OCI-LY7 (cell line): Measurements from ENCODE around the gene TSPYL1. TPM values are rescaled to one million over a fixed set of nuclear protein-coding genes. Genes with fewer than 3 reads are reported as not detected.

ENCODE experiments used
- BruUV-seq: library from RNA; stranded (reverse); fragments of 400-500 nt; replicated peaks from 2 replicates; lab custom pipeline; 2021; lab: Mats Ljungman, UMichigan
- CTCF ChIA-PET: fragments of 300-600 bp; sonication (Branson Sonifier 250); formaldehyde crosslinking; loops from one replicate; lab custom pipeline; 2022; ENCODE audit warnings: antibody characterized with exemption; ENCODE audit not compliant: unreplicated experiment; lab: Charles Lee
- POLR2A ChIA-PET: fragments of 300-600 bp; sonication (Branson Sonifier 250); formaldehyde crosslinking; loops from one replicate; lab custom pipeline; 2022; ENCODE audit warnings: antibody characterized with exemption; lab: Charles Lee
- DNase-seq: peaks from one replicate; pipeline ENCODE4 v3.0.0-alpha.2; 2015; ENCODE audit warnings: low spot score
- H2AFZ ChIP-seq: fragments of 200-600 bp; sonication (generic), shearing (Covaris generic); 2 replicates; pipeline ENCODE4 v1.6.1; 2014; ENCODE audit warnings: mild to moderate bottlenecking, antibody characterized with exemption, low read length, moderate library complexity
- H3K27ac ChIP-seq: fragments of 200-600 bp; sonication (generic); 2 replicates; pipeline ENCODE4 v1.5.1; 2014; ENCODE audit warnings: mixed run types, low read depth, mild to moderate bottlenecking, moderate library complexity, low read length, inconsistent platforms; ENCODE audit not compliant: poor library complexity, severe bottlenecking
- H3K36me3 ChIP-seq: fragments of 200-600 bp; sonication (generic); 2 replicates; pipeline ENCODE4 v1.6.1; 2014; ENCODE audit warnings: mild to moderate bottlenecking, antibody characterized with exemption, low read length, moderate library complexity, mixed read lengths; ENCODE audit not compliant: insufficient read depth
- H3K4me1 ChIP-seq: fragments of 200-600 bp; sonication (generic); 2 replicates; pipeline ENCODE4 v1.5.1; 2014; ENCODE audit warnings: mild to moderate bottlenecking, low read length; ENCODE audit not compliant: insufficient read depth, poor library complexity, severe bottlenecking
- H3K4me2 ChIP-seq: fragments of 200-600 bp; sonication (generic); 2 replicates; pipeline ENCODE4 v1.6.1; 2014; ENCODE audit warnings: mild to moderate bottlenecking, low read length
- H3K4me3 ChIP-seq: fragments of 200-600 bp; sonication (generic); 2 replicates; pipeline ENCODE4 v1.5.1; 2014; ENCODE audit warnings: mild to moderate bottlenecking, low read depth, low read length; ENCODE audit not compliant: poor library complexity, severe bottlenecking
- H3K79me2 ChIP-seq: fragments of 200-600 bp; sonication (generic); 2 replicates; pipeline ENCODE4 v1.6.1; 2016; ENCODE audit warnings: low read depth, mild to moderate bottlenecking, low read length, moderate library complexity, mixed read lengths; ENCODE audit not compliant: insufficient read depth
- H3K9me2 ChIP-seq: fragments of 200-600 bp; sonication (generic); 2 replicates; pipeline ENCODE4 v1.6.1; 2016; ENCODE audit warnings: mild to moderate bottlenecking, low read length, mixed read lengths; ENCODE audit not compliant: insufficient read depth
- H3K9me3 ChIP-seq: fragments of 200-600 bp; sonication (generic); 2 replicates; pipeline ENCODE4 v1.6.1; 2014; ENCODE audit warnings: mild to moderate bottlenecking, mixed run types, low read length, mixed read lengths
- H4K20me1 ChIP-seq: fragments of 200-600 bp; sonication (generic); 2 replicates; pipeline ENCODE4 v1.6.1; 2014; ENCODE audit warnings: mild to moderate bottlenecking, antibody characterized with exemption, low read length, moderate library complexity, mixed read lengths; ENCODE audit not compliant: insufficient read depth
- CTCF ChIP-seq: fragments of 200-600 bp; sonication (generic); conservative IDR thresholded peaks from 2 replicates; pipeline ENCODE4 v1.5.1; 2014; ENCODE audit warnings: mild to moderate bottlenecking, antibody characterized with exemption, low read length, moderate library complexity, mixed read lengths
- EZH2phosphoT487 ChIP-seq: fragments of 200-600 bp; sonication (generic); IDR thresholded peaks from 2 replicates; pipeline ENCODE4 v1.6.1; 2018; ENCODE audit warnings: low read depth, borderline replicate concordance, mild to moderate bottlenecking, mixed run types, antibody characterized with exemption, low read length, moderate library complexity, mixed read lengths
- intact Hi-C: fragments of 100-400 bp; cut with micrococcal nuclease; formaldehyde crosslinking; loops from one replicate; pipeline ENCODE4 v1.10.0; 2022; ENCODE audit not compliant: unreplicated experiment
- total RNA-seq, 2 experiments: library from RNA; depleted of rRNA in 1 of 2; stranded (reverse); fragments of >200 nt in 1 of 2; shearing (Covaris generic) in 1 of 2; gene quantifications; 2 replicates each; pipeline ENCODE4 v1.2.3, GENCODE V29; 2014 to 2022

TSPYL1 gene
- total RNA-seq, 2 experiments from 2014 or later = 32.8 to 50.3 TPM

GRCh38 chr6:116290799-116291198 is 11.1 kb upstream of the TSPYL1 start:
- no TSS peak for BruUV-seq
- TF ChIP-seq EZH2phosphoT487 = no peak
- no peak for TF ChIP-seq CTCF
- CTCF ChIA-PET = interaction anchor here (1.4 kb wide), 1 partner anchor 24 kb away, joined by 3 read pairs; no protein-coding TSS in a partner anchor

DNA sequence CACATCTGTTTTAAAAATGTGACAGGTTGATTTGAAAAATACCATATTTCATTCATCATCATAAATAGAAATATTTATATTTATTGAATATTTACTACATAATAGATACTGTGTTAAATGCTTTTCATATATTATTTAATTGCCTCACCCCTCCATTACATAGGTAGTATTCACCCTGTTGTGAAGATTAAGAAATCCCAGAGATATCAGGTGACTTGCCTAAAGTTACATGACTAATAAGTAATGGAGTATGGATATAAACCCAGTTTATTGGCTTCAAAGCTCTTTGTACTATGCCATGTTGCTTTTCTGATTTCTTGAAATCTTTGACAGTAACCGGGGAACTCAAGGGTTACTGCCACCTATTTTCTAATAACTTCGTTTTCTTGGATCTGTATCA is 10.1 kb upstream of the TSPYL1 start:
- BruUV-seq = no TSS peak

More at GRCh38 chr6:116290799-116291198, 11.1 kb upstream of the TSPYL1 start:
- no peaks in the 10 kb centered on the region for H3K9me3 ChIP-seq
- H3K4me2 ChIP-seq = no peak overlapping the region
- H3K9me2 ChIP-seq = no peaks in the 10 kb centered on the region
- no peaks in the 10 kb centered on the region for H3K36me3 ChIP-seq
- POLR2A ChIA-PET = interaction anchor here (0.7 to 1.3 kb wide), 2 partner anchors 10 to 173 kb away, joined by 3 to 4 read pairs; no protein-coding TSS in a partner anchor
- H3K27ac ChIP-seq = no peak overlapping the region
- no peaks in the 10 kb centered on the region for H3K79me2 ChIP-seq
- no peak overlapping the region for H3K4me3 ChIP-seq
- no peak for DNase-seq
- H2AFZ ChIP-seq = no peak overlapping the region
- H4K20me1 ChIP-seq = no peaks in the 10 kb centered on the region; the same call in 1 of the 2 replicates
- intact Hi-C loops = no loop called here
- H3K4me1 ChIP-seq = no peaks in the 10 kb centered on the region

More for the DNA sequence above, 10.1 kb upstream of the TSPYL1 start:
- Histone ChIP-seq H3K4me1 (no peaks in the 10 kb centered on the region), H3K4me3 (no peak overlapping the region), H3K9me2 (no peaks in the 10 kb centered on the region), H3K79me2 (no peaks in the 10 kb centered on the region), H3K36me3 (no peaks in the 10 kb centered on the region), H2AFZ (no peak overlapping the region), H4K20me1 (no peaks in the 10 kb centered on the region; the same call in 1 of the 2 replicates), H3K4me2 (no peak overlapping the region), H3K9me3 (no peaks in the 10 kb centered on the region), H3K27ac (no peak overlapping the region)
- DNase-seq = no peak
- intact Hi-C loops = no loop called here
- CTCF ChIA-PET = interaction anchor here (1.4 kb wide), 1 partner anchor 25 kb away, joined by 3 read pairs; no protein-coding TSS in a partner anchor
- TF ChIP-seq CTCF (no peak), EZH2phosphoT487 (no peak)
- POLR2A ChIA-PET = interaction anchor here (0.6 to 1.3 kb wide), 4 partner anchors 9 to 1523 kb away, joined by 3 to 4 read pairs (median 4); no protein-coding TSS in a partner anchor
